ENCODE data around the gene CAPN14.

CAPN14 gene

DNA sequence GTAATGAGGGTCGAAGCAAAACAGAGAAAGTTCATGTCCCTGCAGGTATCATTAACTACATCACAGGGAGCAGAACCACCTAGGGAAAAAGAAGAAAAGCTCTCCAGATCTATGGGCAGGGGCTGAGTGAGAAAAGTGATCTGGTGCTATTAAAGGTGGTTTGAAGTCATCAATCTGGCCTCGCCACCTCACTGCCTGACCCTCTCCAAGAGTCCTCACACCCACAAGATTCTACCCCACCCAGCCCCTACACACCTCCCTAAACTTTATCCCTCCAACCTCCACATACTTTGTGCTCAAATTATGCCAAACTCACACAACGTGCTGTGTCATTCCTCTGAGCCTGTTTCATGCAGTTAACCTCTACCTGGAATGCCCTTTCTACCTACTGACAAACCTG is 81.3 kb downstream of the CAPN14 start:
- no peak for TF ChIP-seq Cebpa-rat (IDR thresholded peaks at IDR 0.05)
- Histone ChIP-seq H3K36me3 (peaks cover 0 to 35% (median 8%) of the 10 kb centered on the region in 11 experiments; a peak in 10 of 22 replicates), H3K9me3 (replicated peaks in 1 of 11) (no peaks in the 10 kb centered on the region), H3K27ac (peak overlapping the region in 8 of 11 experiments; percentile 85 to 93 (median 90); a peak in 13 of 22 replicates), H4K20me1 (peaks cover 0 to 58% (median 41%) of the 10 kb centered on the region in 11 experiments; a peak in 18 of 22 replicates), H3K9ac (peak overlapping the region in 9 of 11 experiments; percentile 8 to 94 (median 91); a peak in 14 of 22 replicates), H3K4me2 (peak overlapping the region; percentile 76 to 97 (median 89)), H3K4me1 (peaks cover 43 to 86% (median 77%) of the 10 kb centered on the region in 10 experiments), H3K4me3 (peak overlapping the region; percentile 83 to 95 (median 90); a peak in 17 of 20 replicates), H3K27me3 (peaks cover 0 to 7% (median 0%) of the 10 kb centered on the region in 11 experiments; a peak in 2 of 22 replicates)

DNA sequence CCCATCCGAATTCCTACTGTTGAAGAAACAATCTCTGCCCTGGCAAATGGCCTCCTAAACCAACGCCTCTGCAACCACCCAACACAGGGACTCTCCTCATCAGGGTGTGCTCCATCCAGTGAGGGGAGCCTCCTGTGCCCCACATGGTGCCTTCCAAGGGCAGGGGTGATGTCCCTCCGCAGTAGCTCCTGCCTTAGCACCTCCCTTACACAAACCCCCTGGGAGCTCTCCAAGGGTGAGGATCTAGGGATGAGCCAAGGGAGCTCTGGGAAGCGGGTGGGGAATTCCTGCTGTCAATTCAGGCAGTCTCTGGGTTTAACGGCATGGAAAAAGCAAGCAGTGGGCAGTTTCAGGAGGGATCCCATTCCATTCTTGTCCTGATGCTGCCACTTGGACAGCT is 82.8 kb downstream of the CAPN14 start:
- Histone ChIP-seq H3K36me3 (peaks cover 0 to 35% (median 8%) of the 10 kb centered on the region in 11 experiments; a peak in 10 of 22 replicates), H3K27me3 (peaks cover 0 to 6% (median 0%) of the 10 kb centered on the region in 11 experiments; a peak in 2 of 22 replicates), H3K4me2 (peak overlapping the region in 10 of 11 experiments; percentile 76 to 95 (median 88); a peak in 18 of 22 replicates), H3K9ac (no peak overlapping the region), H3K9me3 (replicated peaks in 1 of 11) (no peaks in the 10 kb centered on the region), H4K20me1 (peaks cover 0 to 73% (median 55%) of the 10 kb centered on the region in 11 experiments; a peak in 20 of 22 replicates), H3K27ac (no peak overlapping the region), H3K4me1 (peaks cover 58 to 86% (median 82%) of the 10 kb centered on the region in 10 experiments), H3K4me3 (no peak overlapping the region)
- TF ChIP-seq Cebpa-rat (IDR thresholded peaks at IDR 0.05): no peak

DNA sequence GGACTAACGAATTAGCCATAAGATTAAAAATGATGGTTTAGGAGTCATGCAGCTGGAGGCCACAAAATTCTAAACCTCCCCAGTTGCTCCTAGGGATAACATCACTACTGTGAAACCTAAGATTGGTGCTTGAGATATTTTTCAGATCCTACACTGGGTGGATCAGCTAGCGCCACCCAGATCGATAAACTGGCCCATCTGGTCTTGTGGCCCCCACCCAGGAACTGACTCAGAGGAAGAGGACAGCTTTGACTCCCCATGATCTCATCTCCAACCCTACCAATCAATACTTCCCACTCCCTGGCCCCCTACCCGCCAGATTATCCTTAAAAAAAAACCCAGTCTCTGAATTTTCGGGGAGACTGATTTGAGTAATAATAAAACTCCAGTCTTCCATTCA is 84.5 kb downstream of the CAPN14 start:
- H3K27me3 ChIP-seq: no peaks in the 10 kb centered on the region
- peaks cover 0 to 35% (median 8%) of the 10 kb centered on the region in 11 experiments; a peak in 10 of 22 replicates for H3K36me3 ChIP-seq
- TF ChIP-seq Cebpa-rat (IDR thresholded peaks at IDR 0.05): no peak
- H3K4me1 ChIP-seq: peaks cover 71 to 92% (median 89%) of the 10 kb centered on the region in 10 experiments
- no peak overlapping the region for H3K9ac ChIP-seq
- no peak overlapping the region for H3K4me3 ChIP-seq
- peaks cover 0 to 90% (median 68%) of the 10 kb centered on the region in 11 experiments; a peak in 20 of 22 replicates for H4K20me1 ChIP-seq
- H3K27ac ChIP-seq: no peak overlapping the region
- H3K9me3 ChIP-seq (replicated peaks in 1 of 11): no peaks in the 10 kb centered on the region
- peak overlapping the region in 10 of 11 experiments; percentile 65 to 95 (median 82); a peak in 17 of 22 replicates for H3K4me2 ChIP-seq

DNA sequence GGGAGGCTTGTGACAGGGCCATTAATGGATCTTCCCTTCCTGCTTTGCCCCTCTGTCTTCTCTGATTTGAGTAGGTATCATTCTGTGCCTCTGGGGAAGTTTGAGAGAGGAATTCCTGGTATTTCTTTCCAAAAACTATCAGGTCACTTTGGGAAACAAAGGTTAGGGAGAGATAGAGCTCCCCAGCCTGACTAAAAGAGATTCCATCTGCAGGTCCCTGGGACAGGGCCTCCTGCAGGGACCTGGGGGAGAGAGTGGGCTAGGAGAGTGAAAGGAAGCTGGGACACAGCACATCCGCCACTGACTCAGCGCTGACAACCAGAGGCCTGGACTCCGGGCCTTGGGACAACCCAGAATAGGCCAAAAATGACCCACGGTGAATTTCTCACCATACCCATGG is 85.4 kb downstream of the CAPN14 start:
- no peak for TF ChIP-seq Cebpa-rat (IDR thresholded peaks at IDR 0.05)
- Histone ChIP-seq H4K20me1 (peaks cover 0 to 99% (median 68%) of the 10 kb centered on the region in 11 experiments; a peak in 20 of 22 replicates), H3K4me3 (no peak overlapping the region), H3K36me3 (peaks cover 0 to 35% (median 8%) of the 10 kb centered on the region in 11 experiments; a peak in 10 of 22 replicates), H3K4me2 (peak overlapping the region; percentile 65 to 95 (median 81)), H3K4me1 (peaks cover 78 to 100% (median 97%) of the 10 kb centered on the region in 10 experiments), H3K9ac (no peak overlapping the region; a peak in 1 of 22 replicates), H3K27me3 (no peaks in the 10 kb centered on the region), H3K27ac (peak overlapping the region in 2 of 11 experiments; percentile 19 to 40; a peak in 5 of 22 replicates), H3K9me3 (replicated peaks in 1 of 11) (no peaks in the 10 kb centered on the region)

DNA sequence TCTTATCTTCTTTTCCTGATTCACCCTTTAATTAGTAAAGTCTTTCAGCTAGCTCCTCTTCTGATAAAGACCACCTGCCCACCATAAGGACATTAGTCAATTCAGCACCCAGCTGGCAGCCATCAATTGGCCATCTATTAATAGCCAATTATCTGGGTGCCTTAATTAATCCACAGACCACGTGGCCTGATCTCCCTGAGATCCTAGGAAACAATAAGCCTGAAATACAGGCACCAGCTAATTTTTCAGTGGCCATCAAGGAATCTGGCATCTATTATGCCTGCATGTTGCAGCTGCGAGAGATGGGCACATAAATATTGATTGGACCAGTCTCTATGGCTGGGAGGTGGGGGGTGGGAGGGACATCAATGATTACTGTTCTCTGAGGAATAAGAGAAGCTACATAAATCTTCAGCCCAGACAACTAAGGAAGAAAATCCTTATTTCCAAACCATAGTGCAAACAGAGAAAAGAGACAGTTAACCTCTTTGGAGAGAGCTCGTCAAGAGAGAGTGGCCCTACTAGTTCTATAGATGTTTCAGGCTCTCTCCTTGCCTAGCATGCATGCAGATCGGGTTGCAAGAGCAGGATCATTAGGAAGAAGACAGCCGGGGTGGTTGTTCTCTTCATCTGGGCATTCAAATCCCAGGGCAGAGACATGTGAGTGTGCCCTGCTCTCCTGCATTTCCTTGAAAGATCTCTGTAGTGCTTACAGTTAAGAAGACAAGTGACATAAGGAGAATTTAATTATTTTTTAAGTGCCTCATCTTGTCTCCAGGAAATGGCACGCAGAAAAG is 87.7 kb downstream of the CAPN14 start:
- Histone ChIP-seq H3K9me3 (replicated peaks in 1 of 11) (no peaks in the 10 kb centered on the region), H4K20me1 (peaks cover 0 to 99% (median 62%) of the 10 kb centered on the region in 11 experiments; a peak in 19 of 22 replicates), H3K4me1 (peaks cover 76 to 100% (median 98%) of the 10 kb centered on the region in 10 experiments), H3K4me3 (no peak overlapping the region), H3K9ac (peak overlapping the region in 4 of 11 experiments; percentile 25 to 49 (median 36); a peak in 4 of 22 replicates), H3K4me2 (peak overlapping the region; percentile 38 to 95 (median 81); a peak in 21 of 22 replicates), H3K27me3 (no peaks in the 10 kb centered on the region), H3K27ac (peak overlapping the region in 5 of 11 experiments; percentile 3 to 60 (median 16); a peak in 4 of 22 replicates), H3K36me3 (peaks cover 0 to 37% (median 13%) of the 10 kb centered on the region in 11 experiments; a peak in 11 of 22 replicates)
- no peak for TF ChIP-seq Cebpa-rat (IDR thresholded peaks at IDR 0.05)

DNA sequence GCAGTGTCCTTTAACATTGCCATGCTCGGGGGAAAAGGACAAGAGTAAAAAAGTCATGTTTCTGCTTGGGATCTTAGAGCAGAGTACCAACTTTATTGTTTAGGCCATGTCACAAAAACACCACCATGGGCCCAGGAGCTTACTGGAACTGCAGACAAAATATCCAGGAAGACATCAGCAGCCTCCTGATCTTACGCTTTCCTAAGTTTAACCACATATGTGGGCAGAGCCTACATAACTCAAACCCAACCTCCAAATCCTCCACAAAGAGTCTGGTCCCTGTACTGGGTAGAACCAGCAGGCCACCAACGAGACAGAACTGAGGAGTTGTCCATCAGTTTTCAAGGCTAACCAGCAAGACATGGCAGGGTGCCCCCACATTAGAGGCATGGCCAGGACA is 89.4 kb downstream of the CAPN14 start:
- Histone ChIP-seq H4K20me1 (peaks cover 0 to 99% (median 61%) of the 10 kb centered on the region in 11 experiments; a peak in 19 of 22 replicates), H3K36me3 (peaks cover 0 to 28% (median 12%) of the 10 kb centered on the region in 11 experiments; a peak in 10 of 22 replicates), H3K4me1 (peaks cover 88 to 100% (median 100%) of the 10 kb centered on the region in 10 experiments), H3K4me3 (peak overlapping the region in 3 of 10 experiments; percentile 7 to 14 (median 9); a peak in 2 of 20 replicates), H3K9ac (peak overlapping the region in 6 of 11 experiments; percentile 3 to 56 (median 13); a peak in 5 of 22 replicates), H3K9me3 (replicated peaks in 1 of 11) (no peaks in the 10 kb centered on the region), H3K27ac (peak overlapping the region in 9 of 11 experiments; percentile 35 to 68 (median 57); a peak in 19 of 22 replicates), H3K4me2 (peak overlapping the region; percentile 68 to 95 (median 83)), H3K27me3 (no peaks in the 10 kb centered on the region)
- TF ChIP-seq Cebpa-rat (IDR thresholded peaks at IDR 0.05): no peak

DNA sequence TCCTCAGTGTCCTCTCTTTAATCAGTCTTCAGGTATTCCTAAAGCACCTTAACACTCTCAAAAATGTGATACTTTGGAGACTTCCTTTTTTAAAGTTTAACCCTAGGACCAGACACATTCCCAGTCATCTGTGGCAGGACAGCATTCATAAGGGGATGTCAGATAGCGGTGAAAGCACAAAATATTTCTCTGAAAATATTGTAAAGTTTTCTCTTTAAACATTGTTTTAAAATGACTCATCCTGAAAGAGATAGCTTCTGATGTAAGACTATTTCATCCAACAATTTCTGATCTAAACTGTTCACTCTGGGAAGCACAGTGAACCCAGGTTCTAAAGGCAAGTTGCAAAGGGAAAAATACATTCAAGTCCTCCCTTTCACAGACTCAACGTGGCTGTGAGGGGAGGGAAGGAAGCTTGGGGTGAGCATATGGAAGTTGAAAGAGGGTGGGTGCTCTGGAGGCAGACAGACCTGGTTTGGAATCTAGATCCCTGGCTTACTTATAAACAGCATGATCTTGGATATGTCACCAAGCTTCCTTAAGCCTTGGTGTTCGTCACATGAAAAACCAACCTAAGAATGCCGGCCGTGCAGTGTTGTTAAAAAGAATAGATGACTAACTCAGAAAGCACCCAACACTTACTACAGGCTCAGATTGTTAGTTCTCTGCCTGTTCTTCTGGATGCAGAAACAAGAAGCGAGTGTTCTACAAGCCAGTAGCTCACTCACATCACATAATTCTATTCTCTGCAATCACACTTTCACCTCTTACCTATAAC is 91.2 kb downstream of the CAPN14 start:
- Histone ChIP-seq H3K27me3 (no peaks in the 10 kb centered on the region), H3K9ac (no peak overlapping the region), H3K27ac (peak overlapping the region in 1 of 11 experiments; percentile 3; a peak in 2 of 22 replicates), H3K4me3 (no peak overlapping the region), H3K4me1 (peaks cover 73 to 94% (median 86%) of the 10 kb centered on the region in 10 experiments), H3K4me2 (peak overlapping the region; percentile 1 to 95 (median 81); a peak in 16 of 22 replicates), H3K36me3 (peaks cover 4 to 32% (median 25%) of the 10 kb centered on the region in 11 experiments; a peak in 20 of 22 replicates), H4K20me1 (peaks cover 0 to 83% (median 44%) of the 10 kb centered on the region in 11 experiments; a peak in 19 of 22 replicates), H3K9me3 (replicated peaks in 1 of 11) (peaks cover 0 to 11% (median 6%) of the 10 kb centered on the region in 11 experiments; a peak in 11 of 22 replicates)
- TF ChIP-seq Cebpa-rat (IDR thresholded peaks at IDR 0.05): no peak

DNA sequence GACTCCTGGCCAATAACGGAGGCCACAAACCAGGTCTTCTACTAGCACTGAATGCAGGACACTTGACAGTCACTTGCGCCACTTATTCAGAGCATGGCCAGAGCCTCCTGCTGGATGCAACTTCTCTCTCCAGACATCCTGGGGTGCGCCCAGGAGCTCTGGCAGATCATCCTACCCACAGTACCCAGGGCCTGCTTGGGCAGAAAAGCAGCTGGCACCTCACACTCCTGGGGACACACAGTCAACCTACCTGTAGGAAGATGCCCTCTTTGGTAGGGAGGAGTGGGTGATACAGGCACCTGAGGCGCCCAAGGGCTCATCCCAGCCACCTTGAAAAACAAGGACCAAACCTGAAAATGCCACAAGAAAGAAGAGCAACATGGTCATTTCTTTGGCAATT is 92.4 kb downstream of the CAPN14 start:
- no peak for TF ChIP-seq Cebpa-rat (IDR thresholded peaks at IDR 0.05)
- Histone ChIP-seq H3K27ac (peak overlapping the region in 1 of 11 experiments; percentile 57; a peak in 1 of 22 replicates), H3K36me3 (peaks cover 14 to 44% (median 35%) of the 10 kb centered on the region in 11 experiments; a peak in 21 of 22 replicates), H3K27me3 (no peaks in the 10 kb centered on the region), H3K4me1 (peaks cover 61 to 82% (median 74%) of the 10 kb centered on the region in 10 experiments), H3K9me3 (replicated peaks in 1 of 11) (peaks cover 0 to 21% (median 16%) of the 10 kb centered on the region in 11 experiments; a peak in 15 of 22 replicates), H4K20me1 (peaks cover 0 to 71% (median 34%) of the 10 kb centered on the region in 11 experiments; a peak in 18 of 22 replicates), H3K9ac (no peak overlapping the region), H3K4me2 (peak overlapping the region in 9 of 11 experiments; percentile 72 to 95 (median 81); a peak in 18 of 22 replicates), H3K4me3 (no peak overlapping the region)

Measured in BLaER1 treated with 17β-estradiol and CSF1 and Interleukin-3, amounts not matched to agents 10 nM and 100 nM (cell line).